Measurements from ENCODE around the gene HOXA4.

HOXA4 gene

GRCh38 chr7:27095050-27095896 is 35.3 kb downstream of the HOXA4 start:
- no peak for DNase-seq (ENCODE audit: low read depth in 2 of 2, low spot score in 1 of 2)

- no peak for DNase-seq (ENCODE audit: low read depth in 2 of 2, low spot score in 1 of 2)
Measured at GRCh38 chr7:27094304-27095049, 36.1 kb downstream of the HOXA4 start.

- DNase-seq (ENCODE audit: low read depth in 2 of 2, low spot score in 1 of 2): no peak
Measured at GRCh38 chr7:27093184-27093895, 37.2 kb downstream of the HOXA4 start.

GRCh38 chr7:27092819-27093110 is 37.8 kb downstream of the HOXA4 start:
- DNase-seq (ENCODE audit: low read depth in 2 of 2, low spot score in 1 of 2): no peak

- DNase-seq (ENCODE audit: low read depth in 2 of 2, low spot score in 1 of 2): no peak
Measured at GRCh38 chr7:27091941-27092818, 38.4 kb downstream of the HOXA4 start.

GRCh38 chr7:27091105-27091504 is 39.5 kb downstream of the HOXA4 start:
- no peak for DNase-seq (ENCODE audit: low read depth in 2 of 2, low spot score in 1 of 2)

GRCh38 chr7:27088002-27088922 is 42.3 kb downstream of the HOXA4 start:
- DNase-seq (ENCODE audit: low read depth in 2 of 2, low spot score in 1 of 2): no peak

GRCh38 chr7:27083646-27084045 is 46.9 kb downstream of the HOXA4 start:
- no peak for DNase-seq (ENCODE audit: low read depth in 2 of 2, low spot score in 1 of 2)

GRCh38 chr7:27082171-27082570 is 48.4 kb downstream of the HOXA4 start:
- DNase-seq (ENCODE audit: low read depth in 2 of 2, low spot score in 1 of 2): no peak

GRCh38 chr7:27080844-27081436 is 49.6 kb downstream of the HOXA4 start:
- no peak for DNase-seq (ENCODE audit: low read depth in 2 of 2, low spot score in 1 of 2)

GRCh38 chr7:27079234-27079975 is 51.2 kb downstream of the HOXA4 start:
- DNase-seq (ENCODE audit: low read depth in 2 of 2, low spot score in 1 of 2): no peak

GRCh38 chr7:27078616-27079233 is 51.8 kb downstream of the HOXA4 start:
- DNase-seq (ENCODE audit: low read depth in 2 of 2, low spot score in 1 of 2): no peak
